HG02970 (cell line): ENCODE data around the gene FBXO33.
"Not testable (repeated sequence)": the region's sequence is repeated elsewhere in the genome, so short reads cannot be mapped to it uniquely, and the experiment has no call there.

ENCODE experiments used
- ATAC-seq: cut with Tn5 transposase; IDR thresholded peaks from one replicate; pipeline ENCODE4 v1.9.1; 2021; ENCODE audit warnings: mild to moderate bottlenecking, moderate library complexity, moderate number of reproducible peaks; ENCODE audit not compliant: unreplicated experiment, low FRiP score

The FBXO33 gene

GRCh38 chr14:39381366-39381765, 50.9 kb downstream of the FBXO33 start:
- ATAC-seq: no peak

- no peak for ATAC-seq
Measured at GRCh38 chr14:39376667-39377403, 55.4 kb downstream of the FBXO33 start.

DNA sequence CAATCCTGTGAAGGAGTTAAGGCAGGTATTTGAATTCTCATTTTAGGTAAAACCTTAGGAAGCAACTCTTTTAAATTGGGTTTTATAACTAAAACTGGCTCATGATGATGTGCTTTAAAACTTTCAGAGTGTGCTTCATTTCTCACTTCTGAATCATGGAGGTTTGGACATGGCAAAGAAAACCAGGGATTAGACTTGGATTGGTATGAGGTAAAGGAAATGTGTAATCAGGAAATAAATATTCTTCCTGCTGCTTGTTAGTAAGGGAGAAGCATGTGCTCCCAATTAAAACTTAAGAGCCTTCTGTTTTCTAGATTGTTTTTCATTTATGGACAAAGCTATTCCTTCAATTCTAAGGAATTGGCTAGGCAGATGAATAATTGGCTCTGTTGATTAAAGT, 57.4 kb downstream of the FBXO33 start:
- ATAC-seq: no peak

DNA sequence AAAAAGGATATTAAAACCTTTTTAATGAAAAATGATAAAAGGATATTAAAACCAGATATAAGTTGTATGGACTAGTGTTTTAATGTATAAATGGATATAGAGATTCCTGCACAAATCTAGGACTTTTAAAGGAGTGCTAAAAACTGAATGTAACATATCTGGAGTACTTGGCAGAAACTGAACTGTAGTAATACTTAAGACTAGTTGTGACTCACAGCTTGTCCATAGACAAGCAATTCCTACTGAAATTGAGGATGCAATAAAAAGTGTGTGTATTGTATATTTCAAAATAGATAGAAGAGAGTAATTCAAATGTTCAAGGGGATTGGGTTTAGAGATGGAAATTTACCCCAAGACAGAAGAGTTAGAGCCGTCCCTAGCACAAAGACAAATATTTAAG, 59.6 kb downstream of the FBXO33 start:
- ATAC-seq: no peak

- no peak for ATAC-seq
Measured at GRCh38 chr14:39370415-39370814, 61.8 kb downstream of the FBXO33 start.

DNA sequence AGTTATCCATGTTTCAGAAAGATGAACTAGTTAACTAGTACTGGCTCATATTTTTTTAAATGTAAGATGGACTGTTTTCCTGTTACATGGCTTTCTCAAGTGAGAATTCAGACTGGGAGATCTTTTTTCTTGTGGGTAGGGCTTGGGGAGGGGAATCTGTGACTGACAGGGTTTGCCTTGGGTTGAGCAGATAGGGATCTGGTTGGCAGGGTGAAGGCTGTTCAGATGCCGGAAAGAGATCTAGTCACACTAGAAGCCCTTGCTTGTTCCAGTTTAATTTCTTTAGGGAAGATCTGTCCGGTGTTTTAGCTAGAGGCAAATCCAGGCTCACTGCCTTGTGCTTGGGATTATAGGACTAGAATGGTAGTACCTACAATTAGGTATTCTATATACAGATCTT, 63.2 kb downstream of the FBXO33 start:
- ATAC-seq: no peak

GRCh38 chr14:39368261-39368959, 63.8 kb downstream of the FBXO33 start:
- ATAC-seq: no peak

DNA sequence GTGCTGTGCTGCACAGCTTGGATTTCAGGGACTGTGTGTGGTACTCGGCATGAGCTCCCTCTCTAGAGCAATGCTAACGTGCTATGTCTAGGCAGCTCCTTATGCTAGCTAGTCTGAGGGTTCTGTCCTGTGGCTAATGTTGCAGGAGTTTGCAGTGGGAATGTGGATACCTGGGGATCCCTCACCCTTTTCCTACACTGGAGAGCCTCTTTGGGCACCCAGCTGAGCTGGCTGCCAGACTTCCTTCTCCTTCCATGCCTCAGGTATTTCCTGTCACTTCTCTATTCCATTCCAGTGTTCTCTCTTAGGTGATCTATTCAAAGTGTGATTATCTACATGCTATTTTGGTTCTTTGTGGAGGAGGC, 64.9 kb downstream of the FBXO33 start:
- ATAC-seq: no peak

DNA sequence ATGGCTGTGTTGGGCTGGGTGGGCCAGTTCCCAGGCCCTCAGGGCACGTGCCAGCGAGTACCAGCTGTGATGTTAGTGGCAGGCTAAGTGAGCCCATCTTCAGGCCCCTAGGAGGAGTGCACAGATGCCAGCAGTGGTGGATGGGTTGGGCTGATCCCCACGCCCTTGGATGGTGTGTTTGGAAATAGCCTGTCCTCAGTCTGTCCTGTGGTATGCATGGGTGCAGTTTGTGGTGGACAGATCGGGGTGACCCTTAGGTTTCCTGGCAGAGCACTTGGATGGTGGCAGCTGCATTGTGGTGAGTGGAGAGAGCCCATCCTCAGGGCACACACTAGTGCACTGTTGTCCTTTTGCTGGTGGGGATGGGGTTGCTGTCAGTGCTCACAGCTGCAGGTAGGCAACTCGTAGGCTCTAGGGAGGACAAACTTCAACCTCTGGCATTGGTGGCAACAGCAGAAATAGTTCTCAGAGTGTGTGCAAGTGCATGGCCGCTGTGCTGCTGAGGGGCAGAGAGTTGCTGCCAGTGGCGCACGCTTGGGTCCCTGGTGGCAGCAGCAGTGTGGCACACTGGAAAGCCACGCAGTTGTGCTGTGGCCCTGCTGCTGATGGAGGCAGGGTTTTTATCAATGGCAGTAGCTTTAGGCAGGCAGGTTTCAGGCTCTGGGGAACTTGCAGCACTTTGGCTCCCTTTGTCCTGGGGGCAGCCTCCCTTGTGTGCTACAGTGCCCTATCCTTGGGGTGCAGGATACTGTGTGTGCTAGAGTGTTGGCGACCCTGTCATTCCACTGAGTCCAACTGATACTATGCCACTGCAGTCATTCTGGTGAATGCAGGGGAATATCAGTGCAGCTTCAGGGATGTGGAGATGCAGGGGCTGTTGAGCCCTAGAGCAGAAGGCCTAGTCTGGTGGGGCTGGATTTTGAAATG, 65.5 kb downstream of the FBXO33 start:
- ATAC-seq: no peak

- no peak for ATAC-seq
Measured at GRCh38 chr14:39365354-39365753, 66.9 kb downstream of the FBXO33 start.

DNA sequence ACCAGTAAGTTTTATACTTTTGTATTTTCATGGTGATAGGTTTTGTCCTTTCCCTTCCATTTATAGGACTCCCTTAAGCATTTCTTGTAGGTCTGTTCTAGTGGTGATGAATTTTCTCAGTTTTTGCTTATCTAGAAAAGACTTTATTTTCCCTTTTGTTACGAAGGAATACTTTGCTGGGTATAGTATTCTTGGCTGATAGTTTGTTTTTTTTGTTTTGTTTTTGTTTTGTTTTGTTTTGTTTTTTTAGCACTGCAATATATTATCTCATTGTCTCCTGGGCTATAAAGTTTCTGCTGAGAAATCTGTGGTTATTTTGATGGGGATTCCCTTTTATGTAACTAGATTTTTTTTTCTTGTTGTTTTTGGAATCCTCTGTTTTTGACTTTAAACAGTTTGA, 67.7 kb downstream of the FBXO33 start:
- ATAC-seq: no peak

DNA sequence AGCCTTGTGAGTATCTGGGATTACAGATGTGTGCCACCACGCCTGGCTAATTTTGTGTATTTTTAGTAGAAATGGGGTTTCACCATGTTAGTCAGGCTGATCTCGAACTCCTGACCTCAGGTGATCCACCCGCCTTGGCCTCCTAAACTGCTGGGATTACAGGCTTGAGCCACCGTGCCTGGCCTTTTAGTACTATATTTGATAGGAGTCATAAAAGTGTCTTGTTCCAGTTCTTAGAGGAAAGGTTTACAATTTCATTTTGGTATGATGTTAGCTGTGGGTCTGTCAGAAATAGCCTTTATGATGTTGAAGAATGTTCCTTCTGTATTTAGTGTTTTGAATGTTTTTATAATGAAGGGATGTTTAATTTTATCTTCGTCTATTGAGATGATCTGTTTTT, 70.7 kb downstream of the FBXO33 start:
- not testable (repeated sequence) for ATAC-seq

DNA sequence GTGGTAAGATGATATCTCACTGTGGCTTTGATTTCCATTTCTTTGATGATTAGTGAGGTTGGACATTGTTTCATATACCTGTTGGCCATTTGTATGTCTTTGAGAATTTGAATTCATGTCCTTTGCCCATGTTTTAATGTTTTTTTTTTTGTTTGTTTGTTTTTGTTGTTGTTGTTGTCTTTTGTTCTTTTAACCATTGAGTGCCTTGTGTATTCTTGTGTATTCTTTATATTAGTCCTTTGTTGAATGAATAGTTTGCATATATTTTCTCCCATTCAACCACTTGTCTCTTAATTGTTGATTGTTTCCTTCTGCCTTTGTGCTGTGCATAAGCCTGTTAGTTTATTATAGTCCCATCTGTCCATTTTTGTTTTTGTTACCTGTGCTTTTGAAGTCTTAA, 71.9 kb downstream of the FBXO33 start:
- ATAC-seq: no peak

GRCh38 chr14:39359069-39359468, 73.2 kb downstream of the FBXO33 start:
- not testable (repeated sequence) for ATAC-seq

- no peak for ATAC-seq
Measured at GRCh38 chr14:39351708-39352107, 80.5 kb downstream of the FBXO33 start.

DNA sequence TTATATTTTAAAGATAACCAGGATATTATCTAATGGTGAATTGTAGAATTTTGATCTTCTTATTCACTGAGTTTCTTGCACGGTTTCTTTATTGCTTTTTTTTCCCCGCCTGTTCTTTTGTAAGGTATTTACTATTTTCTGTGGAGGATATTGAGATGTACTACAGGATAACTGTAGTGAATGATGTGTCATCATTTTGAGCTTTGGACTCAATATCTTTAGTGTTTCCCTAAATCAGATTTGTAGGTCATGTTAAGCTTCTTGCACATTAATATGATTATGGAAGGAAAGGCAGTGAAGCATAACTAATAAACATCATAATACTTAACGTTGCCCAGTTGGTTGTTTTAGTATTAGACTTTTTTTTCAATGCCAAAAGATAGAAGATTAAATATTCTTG, 81.4 kb downstream of the FBXO33 start:
- no peak for ATAC-seq
